Activated effector memory CD4-positive, alpha-beta T cell treated with Interleukin-2 at 50 U/mL for 16 hours (primary cell): ENCODE measurements around the gene SH3PXD2B.

Experiments used
- DNase-seq: peaks from one replicate; pipeline ENCODE4 v3.0.0-alpha.2; 2020

SH3PXD2B gene

DNA sequence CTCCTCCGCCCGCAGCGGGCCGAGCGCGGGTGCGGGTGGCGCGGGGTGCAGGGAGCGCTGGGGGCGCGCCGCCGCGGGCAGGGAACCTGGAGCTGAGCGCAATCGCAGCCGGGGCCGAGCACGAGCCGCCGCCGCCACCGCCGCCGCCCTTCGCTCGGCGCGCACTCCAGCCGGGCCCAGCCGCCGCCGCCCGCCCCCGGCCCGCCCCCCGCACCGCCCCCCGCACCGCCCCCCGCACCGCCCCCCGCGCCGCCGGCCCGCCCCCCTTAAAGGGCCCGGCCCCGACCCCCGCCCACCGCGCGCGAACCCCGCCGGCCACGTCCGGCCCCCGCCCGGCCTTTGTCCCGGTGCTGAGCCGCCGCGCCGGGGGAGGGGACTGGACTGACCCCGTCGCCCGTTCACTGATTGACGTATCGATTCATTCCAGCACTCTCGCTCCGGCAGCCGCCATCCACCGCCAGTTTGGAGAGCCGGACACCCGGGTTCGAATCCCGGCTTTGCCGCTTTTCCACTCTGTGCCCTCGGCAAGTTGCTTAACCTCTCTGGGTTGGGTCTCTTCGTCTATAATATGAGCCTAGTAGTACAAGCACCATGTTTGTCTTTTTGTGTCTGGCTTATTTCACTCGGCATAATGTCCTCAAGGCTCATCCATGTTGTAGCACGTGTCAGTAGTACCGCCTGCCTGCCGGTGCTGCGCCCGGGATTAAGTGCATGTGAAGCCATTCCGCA, at the start of gene SH3PXD2B:
TSS of gene SH3PXD2B (minus strand) at position 168 of the 729 bp plus-strand sequence. CDS start 173 bp downstream, outside the sequence.
- peak; percentile 32 for DNase-seq

DNA sequence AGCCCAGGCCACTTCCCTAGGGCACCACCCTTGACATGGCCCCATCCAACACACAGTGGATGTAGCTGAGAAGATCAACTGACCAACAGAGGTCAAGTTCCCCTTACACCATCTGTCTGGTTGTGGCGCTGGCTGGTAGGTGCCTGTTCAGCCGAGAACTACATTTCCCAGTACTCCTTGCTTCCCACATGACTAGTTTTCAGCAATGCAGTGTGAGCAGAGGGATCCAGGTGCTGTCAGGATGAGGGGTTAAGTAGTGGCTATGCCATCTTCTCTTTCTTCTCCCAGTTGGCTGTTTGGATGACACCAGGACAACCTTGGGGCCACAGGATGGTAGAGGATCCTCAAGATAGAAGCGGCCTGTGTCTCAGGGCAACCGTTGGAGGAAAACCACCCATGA, 48.6 kb upstream of the SH3PXD2B start:
- no peak for DNase-seq

- no peak for DNase-seq
Observed at GRCh38 chr5:172502410-172502809, 48.1 kb upstream of the SH3PXD2B start.

DNA sequence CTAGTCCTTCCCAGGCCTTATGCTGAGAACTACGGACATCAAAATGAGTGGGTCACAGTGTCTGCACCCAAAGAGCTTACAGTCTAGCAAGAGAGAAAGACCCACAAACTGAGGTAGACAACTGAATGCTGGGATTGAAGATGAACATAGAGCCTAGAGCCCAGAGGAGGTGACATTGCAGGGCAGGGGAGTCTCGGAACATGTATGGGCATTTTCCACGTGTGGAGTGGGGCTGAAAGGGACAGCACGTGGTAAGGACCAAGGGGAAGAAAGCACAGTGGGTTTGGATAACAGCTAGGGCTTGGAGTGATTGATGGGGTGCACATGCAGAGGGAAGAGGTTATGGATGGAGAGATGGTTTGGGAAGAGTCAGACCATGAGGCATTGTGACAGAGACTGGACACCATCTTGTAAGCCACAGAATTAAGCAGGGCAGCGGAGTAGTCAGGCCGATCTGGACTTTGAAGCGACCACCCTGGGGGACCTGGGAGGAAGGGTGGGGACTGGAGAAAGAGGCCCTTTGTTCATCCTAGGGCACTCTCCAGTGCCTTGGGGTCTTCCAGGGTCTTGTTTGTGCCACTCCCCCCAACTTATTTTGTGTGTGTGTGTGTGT, 47.5 kb upstream of the SH3PXD2B start:
- DNase-seq = no peak

- DNase-seq = no peak
Observed at GRCh38 chr5:172499287-172499686, 45.0 kb upstream of the SH3PXD2B start.

DNA sequence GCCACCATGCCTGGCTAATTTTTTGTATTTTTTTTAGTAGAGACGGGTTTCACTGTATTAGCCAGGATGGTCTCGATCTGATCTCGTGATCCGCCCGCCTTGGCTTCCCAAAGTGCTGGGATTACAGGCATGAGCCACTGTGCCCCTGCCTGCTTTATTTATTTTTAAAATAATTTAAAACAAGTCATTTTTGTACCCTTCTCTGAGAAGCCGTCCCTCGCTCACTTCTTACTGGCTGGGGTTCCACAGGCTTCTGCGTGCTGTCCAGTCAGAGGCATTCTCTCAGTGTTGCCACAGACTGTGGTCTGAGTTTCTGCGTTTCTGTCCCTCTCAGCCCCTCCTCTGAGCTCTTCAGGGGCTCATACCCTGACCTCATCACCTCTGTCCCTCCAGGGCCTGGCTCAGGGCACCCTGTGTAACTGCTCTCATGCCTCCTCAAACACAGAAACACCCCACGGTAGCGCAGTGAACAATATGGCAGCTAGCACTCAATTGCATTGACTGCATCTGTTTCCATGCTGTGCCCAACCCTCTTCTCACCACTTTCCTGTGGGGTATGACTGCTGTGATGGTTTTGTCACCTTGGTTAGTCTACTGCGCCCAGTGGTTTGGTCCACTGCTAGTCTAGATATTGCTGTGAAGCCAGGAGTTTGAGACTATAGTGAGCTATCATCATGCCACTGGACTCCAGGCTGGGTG, 44.3 kb upstream of the SH3PXD2B start:
- no peak for DNase-seq

DNA sequence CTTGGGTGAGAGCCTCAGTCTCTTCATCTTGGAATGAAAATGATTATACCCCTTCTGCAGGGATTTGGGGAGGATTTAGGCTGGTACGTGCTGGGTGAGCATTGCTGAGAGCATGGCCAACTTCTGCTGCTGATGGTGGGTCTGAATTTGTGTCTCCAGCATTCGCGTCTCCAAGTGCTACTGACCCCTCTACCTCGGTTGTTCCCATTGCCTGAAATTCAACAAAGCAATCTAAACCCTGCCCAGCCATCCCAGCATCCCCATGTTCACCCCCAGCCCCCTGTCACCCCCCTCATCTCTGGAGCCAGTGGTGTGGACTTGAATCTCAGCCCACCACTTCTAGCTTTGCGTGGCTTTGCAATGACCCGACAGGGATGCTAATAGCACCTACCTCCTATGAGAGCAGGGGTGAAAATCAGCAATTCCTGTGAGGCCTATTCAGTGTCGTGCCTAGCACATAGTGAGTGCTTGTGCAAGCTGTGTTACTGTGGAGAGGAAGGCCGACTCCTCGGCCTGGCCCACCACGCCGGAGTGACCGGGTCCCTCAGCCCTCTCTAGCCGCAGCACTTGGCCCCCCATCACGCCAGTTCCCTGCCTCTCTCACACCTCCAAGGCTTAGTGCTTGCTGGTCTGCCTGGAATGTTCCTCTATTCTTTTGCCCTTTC, 43.4 kb upstream of the SH3PXD2B start:
- DNase-seq = no peak

DNA sequence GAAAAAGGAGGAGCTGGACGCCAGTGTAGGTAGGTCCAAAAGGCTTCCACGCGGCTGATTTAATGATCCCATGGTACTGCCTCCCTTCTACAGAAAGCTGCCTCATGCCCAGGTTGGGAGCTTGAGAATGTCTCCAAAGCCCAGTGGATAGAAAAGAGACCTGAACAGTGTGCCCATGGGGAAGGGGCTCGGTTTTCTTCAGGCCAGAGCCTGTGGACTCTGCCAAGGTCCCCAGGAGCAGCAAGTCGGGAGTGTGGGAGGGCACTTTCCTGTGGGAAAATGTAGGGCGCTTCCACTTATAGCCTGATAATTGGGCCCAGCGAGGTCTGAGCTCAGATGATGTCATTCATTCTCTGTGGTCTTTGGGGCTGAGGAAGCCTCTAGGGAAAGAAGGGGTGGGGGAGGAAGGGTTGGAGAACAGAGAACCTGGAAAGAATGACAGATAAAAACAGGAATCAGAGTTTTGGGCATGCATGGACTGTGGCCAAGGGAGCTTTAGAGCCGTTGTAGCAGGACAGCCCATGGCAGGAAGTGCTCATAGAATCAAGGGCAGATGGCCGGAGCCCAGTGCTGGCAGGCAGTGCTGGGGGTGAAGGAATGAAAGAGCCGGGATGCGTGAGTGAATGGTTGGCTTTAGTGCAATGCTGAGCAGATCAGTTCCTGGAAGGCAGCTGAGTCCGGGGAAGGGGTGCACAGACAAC, 42.5 kb upstream of the SH3PXD2B start:
- DNase-seq = no peak

DNA sequence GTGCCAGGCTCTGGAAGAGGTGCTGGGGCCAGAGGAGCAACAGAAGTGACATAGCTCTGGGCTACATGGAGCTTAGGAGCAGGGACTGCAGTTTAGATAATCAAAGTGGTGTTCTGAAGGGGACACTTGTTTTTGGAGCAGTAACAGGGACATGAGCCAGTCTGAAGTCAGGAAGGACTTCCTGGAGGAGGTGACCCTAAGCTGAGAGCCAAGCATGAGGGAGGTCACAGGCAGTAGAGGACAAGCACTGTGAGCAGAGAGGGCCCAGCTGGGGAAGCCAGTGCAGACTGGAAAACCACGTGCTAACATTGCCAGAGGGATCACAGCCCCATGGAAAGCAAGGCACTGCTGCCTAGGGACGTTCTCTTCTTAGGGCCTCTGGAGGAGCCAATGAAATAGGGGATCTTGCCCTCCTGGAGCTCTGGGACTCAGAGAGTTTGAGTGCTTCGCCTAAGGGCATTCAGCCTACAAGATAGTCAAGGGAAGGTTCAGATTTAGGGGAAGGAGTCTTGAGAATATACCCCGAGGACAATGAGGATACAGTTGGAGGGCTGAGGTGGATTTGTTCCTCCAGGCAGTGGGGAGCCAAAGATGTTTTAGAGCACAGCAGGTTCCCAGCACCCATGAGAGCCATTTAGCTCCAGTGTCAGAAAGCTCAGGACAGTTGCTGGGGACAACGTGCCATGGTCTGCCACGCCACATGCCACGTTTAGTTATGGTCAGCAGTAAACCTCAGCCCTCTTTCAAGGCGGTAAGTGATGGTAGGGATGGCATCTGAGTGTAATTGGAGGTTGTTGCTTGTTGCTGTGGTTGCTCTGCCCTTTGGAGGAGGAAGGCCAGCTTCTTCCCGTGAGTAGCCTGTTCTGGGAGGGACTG, 40.5 kb upstream of the SH3PXD2B start:
- DNase-seq = no peak

GRCh38 chr5:172493906-172494305, 39.6 kb upstream of the SH3PXD2B start:
- DNase-seq = no peak

GRCh38 chr5:172493461-172493860, 39.1 kb upstream of the SH3PXD2B start:
- DNase-seq = no peak

GRCh38 chr5:172493002-172493401, 38.7 kb upstream of the SH3PXD2B start:
- no peak for DNase-seq

DNA sequence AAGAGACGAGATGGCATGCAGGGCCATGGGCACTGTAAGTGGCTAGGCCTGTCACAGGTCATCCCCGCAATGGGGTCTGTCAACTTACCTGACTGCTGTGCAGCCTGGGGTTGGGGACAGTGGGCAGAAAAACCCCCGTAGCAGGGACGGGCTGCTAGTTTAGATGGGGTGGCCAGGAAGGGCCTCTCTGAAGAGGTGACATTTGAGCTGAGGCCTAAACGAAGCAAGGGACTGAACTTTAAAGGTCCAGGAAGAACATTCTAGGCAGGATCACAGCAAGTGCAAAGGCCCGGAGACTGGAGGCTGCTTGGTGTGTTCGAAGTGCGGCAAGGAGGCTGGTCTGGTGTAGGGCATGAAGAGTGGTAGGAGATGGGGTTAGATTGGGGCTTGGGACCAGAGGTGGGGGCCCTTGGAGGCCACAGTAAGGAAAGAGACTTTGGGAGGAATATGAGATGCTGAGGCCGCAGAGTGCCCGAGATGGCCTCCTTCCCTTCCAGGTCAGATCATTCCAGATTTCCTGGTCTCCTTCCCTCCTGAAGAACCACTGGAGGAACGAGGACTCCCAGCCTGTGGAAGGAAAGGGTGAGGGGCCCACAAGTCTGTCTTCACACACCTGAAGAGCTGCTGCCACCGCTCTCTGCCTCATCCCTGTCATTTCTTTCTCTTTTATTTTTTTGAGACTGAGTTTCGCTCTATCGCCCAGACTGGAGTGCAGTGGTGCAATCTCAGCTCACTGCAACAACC, 37.9 kb upstream of the SH3PXD2B start:
- no peak for DNase-seq

DNA sequence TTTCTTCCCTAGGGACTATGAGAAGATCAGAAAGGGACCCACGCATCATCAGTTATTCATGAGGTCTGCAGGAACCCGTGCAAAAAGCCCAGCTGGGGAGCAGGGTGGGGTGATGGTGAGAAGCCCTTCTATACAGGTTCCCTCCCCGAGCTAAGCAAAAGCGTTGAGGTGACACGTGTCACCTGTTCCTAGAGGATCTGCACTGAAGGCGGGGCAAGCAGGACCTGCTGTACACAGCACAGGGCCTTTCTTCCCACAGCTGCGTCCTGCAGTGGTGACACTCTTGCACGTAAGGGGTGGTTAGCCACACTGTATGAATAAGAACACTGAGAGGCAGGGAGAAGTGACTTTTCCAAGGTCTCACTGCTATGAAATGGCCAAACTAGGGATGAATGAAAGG, 37.2 kb upstream of the SH3PXD2B start:
- no peak for DNase-seq

GRCh38 chr5:172490514-172491461, 36.5 kb upstream of the SH3PXD2B start:
- no peak for DNase-seq

DNA sequence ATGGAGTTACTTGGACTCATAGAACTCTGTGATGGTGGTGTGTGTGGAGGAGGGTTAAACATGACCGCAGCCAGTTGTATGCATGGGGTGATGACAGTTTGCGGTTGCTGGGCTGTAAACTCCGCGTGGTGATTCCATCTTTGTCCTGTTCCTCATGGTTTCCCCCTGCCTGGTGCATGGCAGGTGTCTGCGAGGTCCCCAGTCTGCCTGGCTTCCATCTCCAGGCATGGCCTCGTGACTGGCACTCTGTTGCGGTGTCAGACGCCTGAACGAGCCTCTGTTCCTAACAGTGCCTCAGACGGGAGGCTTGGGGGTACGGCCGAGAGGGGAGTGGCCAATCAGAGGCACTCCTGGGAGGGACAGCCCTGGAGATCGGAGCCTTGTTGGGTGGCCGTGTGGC, 33.9 kb upstream of the SH3PXD2B start:
- DNase-seq = no peak

DNA sequence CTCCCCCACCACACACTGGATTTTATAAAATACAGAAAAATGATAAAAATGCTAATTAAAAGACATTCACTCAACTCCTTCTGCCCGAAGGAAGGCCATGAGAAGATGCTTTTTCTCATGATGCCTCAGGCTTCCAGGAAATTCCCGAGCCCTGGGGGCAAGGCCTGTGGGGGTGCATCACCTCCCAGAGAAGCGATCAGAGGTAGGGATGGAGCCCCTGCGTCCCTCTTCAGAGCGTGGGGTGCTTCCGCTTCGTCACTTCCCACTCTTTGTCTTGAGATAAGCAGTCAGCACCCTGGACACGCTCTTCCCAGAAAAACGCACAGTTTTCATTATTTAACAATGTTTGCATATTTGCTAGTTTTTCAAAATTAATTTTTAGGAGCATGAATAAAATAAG, 33.3 kb upstream of the SH3PXD2B start:
- DNase-seq = no peak

- no peak for DNase-seq
Observed at GRCh38 chr5:172486912-172487311, 32.6 kb upstream of the SH3PXD2B start.

- no peak for DNase-seq
Observed at GRCh38 chr5:172486451-172486850, 32.1 kb upstream of the SH3PXD2B start.
